ENCODE data around the gene HRH1.
"Not testable (repeated sequence)": the region's sequence is repeated elsewhere in the genome, so short reads cannot be mapped to it uniquely, and the experiment has no call there.

The HRH1 gene

GRCh38 chr3:11203961-11204360 lies 49.7 kb downstream of the HRH1 start:
- Histone ChIP-seq H3K27ac (ENCODE audit: insufficient read depth, low read length, poor library complexity, severe bottlenecking) (no peak overlapping the region), H3K4me3 (ENCODE audit: insufficient read depth, low read depth, low read length, poor library complexity, severe bottlenecking) (no peak overlapping the region), H3K4me1 (ENCODE audit: control insufficient read depth, insufficient read depth, low read length, poor library complexity, severe bottlenecking) (no peaks in the 10 kb centered on the region), H3K9me3 (ENCODE audit: control insufficient read depth, low read length) (no peaks in the 10 kb centered on the region), H3K36me3 (ENCODE audit: control insufficient read depth, insufficient read depth, low read length) (no peaks in the 10 kb centered on the region), H3K27me3 (replicated peaks; ENCODE audit: control insufficient read depth, insufficient read depth, low read length, poor library complexity, severe bottlenecking) (no peaks in the 10 kb centered on the region)
- DNase-seq = no peak

- Histone ChIP-seq H3K9me3 (ENCODE audit: control insufficient read depth, low read length) (no peaks in the 10 kb centered on the region), H3K36me3 (ENCODE audit: control insufficient read depth, insufficient read depth, low read length) (no peaks in the 10 kb centered on the region), H3K27me3 (replicated peaks; ENCODE audit: control insufficient read depth, insufficient read depth, low read length, poor library complexity, severe bottlenecking) (no peaks in the 10 kb centered on the region), H3K27ac (ENCODE audit: insufficient read depth, low read length, poor library complexity, severe bottlenecking) (no peak overlapping the region), H3K4me1 (ENCODE audit: control insufficient read depth, insufficient read depth, low read length, poor library complexity, severe bottlenecking) (no peaks in the 10 kb centered on the region), H3K4me3 (ENCODE audit: insufficient read depth, low read depth, low read length, poor library complexity, severe bottlenecking) (no peak overlapping the region)
- no peak for DNase-seq
Observed at GRCh38 chr3:11204697-11205348, 50.5 kb downstream of the HRH1 start.

- H3K27ac ChIP-seq (ENCODE audit: insufficient read depth, low read length, poor library complexity, severe bottlenecking); H3K27me3 ChIP-seq (replicated peaks; ENCODE audit: control insufficient read depth, insufficient read depth, low read length, poor library complexity, severe bottlenecking); H3K9me3 ChIP-seq (ENCODE audit: control insufficient read depth, low read length); DNase-seq; H3K36me3 ChIP-seq (ENCODE audit: control insufficient read depth, insufficient read depth, low read length); H3K4me3 ChIP-seq (ENCODE audit: insufficient read depth, low read depth, low read length, poor library complexity, severe bottlenecking); H3K4me1 ChIP-seq (ENCODE audit: control insufficient read depth, insufficient read depth, low read length, poor library complexity, severe bottlenecking): not testable (repeated sequence)
Observed at GRCh38 chr3:11205881-11206280, 51.6 kb downstream of the HRH1 start.

GRCh38 chr3:11206316-11206715 lies 52.0 kb downstream of the HRH1 start:
- DNase-seq = no peak
- Histone ChIP-seq H3K36me3 (ENCODE audit: control insufficient read depth, insufficient read depth, low read length) (no peaks in the 10 kb centered on the region), H3K9me3 (ENCODE audit: control insufficient read depth, low read length) (no peaks in the 10 kb centered on the region), H3K4me1 (ENCODE audit: control insufficient read depth, insufficient read depth, low read length, poor library complexity, severe bottlenecking) (no peaks in the 10 kb centered on the region), H3K27ac (ENCODE audit: insufficient read depth, low read length, poor library complexity, severe bottlenecking) (no peak overlapping the region), H3K4me3 (ENCODE audit: insufficient read depth, low read depth, low read length, poor library complexity, severe bottlenecking) (no peak overlapping the region), H3K27me3 (replicated peaks; ENCODE audit: control insufficient read depth, insufficient read depth, low read length, poor library complexity, severe bottlenecking) (no peaks in the 10 kb centered on the region)

- no peaks in the 10 kb centered on the region for H3K4me1 ChIP-seq (ENCODE audit: control insufficient read depth, insufficient read depth, low read length, poor library complexity, severe bottlenecking)
Observed at GRCh38 chr3:11206953-11207352, 52.7 kb downstream of the HRH1 start.

GRCh38 chr3:11211531-11212298 lies 57.4 kb downstream of the HRH1 start:
- Histone ChIP-seq H3K36me3 (ENCODE audit: control insufficient read depth, insufficient read depth, low read length) (no peaks in the 10 kb centered on the region), H3K27me3 (replicated peaks; ENCODE audit: control insufficient read depth, insufficient read depth, low read length, poor library complexity, severe bottlenecking) (no peaks in the 10 kb centered on the region), H3K9me3 (ENCODE audit: control insufficient read depth, low read length) (no peaks in the 10 kb centered on the region), H3K4me3 (ENCODE audit: insufficient read depth, low read depth, low read length, poor library complexity, severe bottlenecking) (no peak overlapping the region), H3K4me1 (ENCODE audit: control insufficient read depth, insufficient read depth, low read length, poor library complexity, severe bottlenecking) (no peaks in the 10 kb centered on the region), H3K27ac (ENCODE audit: insufficient read depth, low read length, poor library complexity, severe bottlenecking) (no peak overlapping the region)
- no peak for DNase-seq

More at GRCh38 chr3:11206953-11207352, 52.7 kb downstream of the HRH1 start:
- DNase-seq = no peak
- H3K4me3 ChIP-seq (ENCODE audit: insufficient read depth, low read depth, low read length, poor library complexity, severe bottlenecking) = no peak overlapping the region
- H3K36me3 ChIP-seq (ENCODE audit: control insufficient read depth, insufficient read depth, low read length) = no peaks in the 10 kb centered on the region
- H3K27ac ChIP-seq (ENCODE audit: insufficient read depth, low read length, poor library complexity, severe bottlenecking) = no peak overlapping the region
- H3K9me3 ChIP-seq (ENCODE audit: control insufficient read depth, low read length) = no peaks in the 10 kb centered on the region
- no peaks in the 10 kb centered on the region for H3K27me3 ChIP-seq (replicated peaks; ENCODE audit: control insufficient read depth, insufficient read depth, low read length, poor library complexity, severe bottlenecking)

- no peak for DNase-seq
- Histone ChIP-seq H3K27ac (ENCODE audit: insufficient read depth, low read length, poor library complexity, severe bottlenecking) (no peak overlapping the region), H3K27me3 (replicated peaks; ENCODE audit: control insufficient read depth, insufficient read depth, low read length, poor library complexity, severe bottlenecking) (no peaks in the 10 kb centered on the region), H3K36me3 (ENCODE audit: control insufficient read depth, insufficient read depth, low read length) (no peaks in the 10 kb centered on the region), H3K9me3 (ENCODE audit: control insufficient read depth, low read length) (no peaks in the 10 kb centered on the region), H3K4me1 (ENCODE audit: control insufficient read depth, insufficient read depth, low read length, poor library complexity, severe bottlenecking) (no peaks in the 10 kb centered on the region), H3K4me3 (ENCODE audit: insufficient read depth, low read depth, low read length, poor library complexity, severe bottlenecking) (no peak overlapping the region)
Observed at GRCh38 chr3:11212299-11212608, 58.0 kb downstream of the HRH1 start.

- no peak for DNase-seq
- Histone ChIP-seq H3K9me3 (ENCODE audit: control insufficient read depth, low read length) (no peaks in the 10 kb centered on the region), H3K4me1 (ENCODE audit: control insufficient read depth, insufficient read depth, low read length, poor library complexity, severe bottlenecking) (no peaks in the 10 kb centered on the region), H3K4me3 (ENCODE audit: insufficient read depth, low read depth, low read length, poor library complexity, severe bottlenecking) (no peak overlapping the region), H3K27me3 (replicated peaks; ENCODE audit: control insufficient read depth, insufficient read depth, low read length, poor library complexity, severe bottlenecking) (no peaks in the 10 kb centered on the region), H3K36me3 (ENCODE audit: control insufficient read depth, insufficient read depth, low read length) (no peaks in the 10 kb centered on the region), H3K27ac (ENCODE audit: insufficient read depth, low read length, poor library complexity, severe bottlenecking) (no peak overlapping the region)
Observed at GRCh38 chr3:11212784-11213183, 58.5 kb downstream of the HRH1 start.

GRCh38 chr3:11213810-11214450 lies 59.6 kb downstream of the HRH1 start:
- Histone ChIP-seq H3K27ac (ENCODE audit: insufficient read depth, low read length, poor library complexity, severe bottlenecking) (no peak overlapping the region), H3K36me3 (ENCODE audit: control insufficient read depth, insufficient read depth, low read length) (no peaks in the 10 kb centered on the region), H3K4me1 (ENCODE audit: control insufficient read depth, insufficient read depth, low read length, poor library complexity, severe bottlenecking) (no peaks in the 10 kb centered on the region), H3K4me3 (ENCODE audit: insufficient read depth, low read depth, low read length, poor library complexity, severe bottlenecking) (no peak overlapping the region), H3K27me3 (replicated peaks; ENCODE audit: control insufficient read depth, insufficient read depth, low read length, poor library complexity, severe bottlenecking) (no peaks in the 10 kb centered on the region), H3K9me3 (ENCODE audit: control insufficient read depth, low read length) (no peaks in the 10 kb centered on the region)
- no peak for DNase-seq

- H3K27ac ChIP-seq (ENCODE audit: insufficient read depth, low read length, poor library complexity, severe bottlenecking) = no peak overlapping the region
- no peaks in the 10 kb centered on the region for H3K4me1 ChIP-seq (ENCODE audit: control insufficient read depth, insufficient read depth, low read length, poor library complexity, severe bottlenecking)
- no peaks in the 10 kb centered on the region for H3K9me3 ChIP-seq (ENCODE audit: control insufficient read depth, low read length)
- H3K27me3 ChIP-seq (replicated peaks; ENCODE audit: control insufficient read depth, insufficient read depth, low read length, poor library complexity, severe bottlenecking) = no peaks in the 10 kb centered on the region
- H3K36me3 ChIP-seq (ENCODE audit: control insufficient read depth, insufficient read depth, low read length) = no peaks in the 10 kb centered on the region
- H3K4me3 ChIP-seq (ENCODE audit: insufficient read depth, low read depth, low read length, poor library complexity, severe bottlenecking) = no peak overlapping the region
- no peak for DNase-seq
Observed at GRCh38 chr3:11214451-11214978, 60.2 kb downstream of the HRH1 start.
